ENCODE results near the gene TMEM37.

The TMEM37 gene

DNA sequence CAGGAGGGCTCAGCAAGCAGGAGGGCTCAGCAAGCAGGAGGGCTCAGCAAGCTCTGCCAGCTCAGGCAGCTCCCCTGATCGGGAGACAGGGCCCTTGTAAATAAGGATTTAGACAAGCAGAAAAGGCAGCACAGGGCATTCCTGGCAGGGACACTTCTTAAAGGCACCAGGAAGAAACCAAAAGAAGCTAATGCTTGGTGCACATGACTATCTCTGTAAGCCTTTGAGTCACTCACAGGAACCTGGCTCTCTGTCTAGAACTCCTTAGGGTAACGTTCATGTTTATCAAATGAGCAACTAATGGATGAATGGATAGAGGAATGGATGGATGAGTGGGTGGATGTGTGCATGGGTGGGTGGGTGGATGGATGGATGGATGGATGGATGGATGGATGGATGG, 28.4 kb downstream of the TMEM37 start:
- DNase-seq (ENCODE audit: low read depth), result no peak

DNA sequence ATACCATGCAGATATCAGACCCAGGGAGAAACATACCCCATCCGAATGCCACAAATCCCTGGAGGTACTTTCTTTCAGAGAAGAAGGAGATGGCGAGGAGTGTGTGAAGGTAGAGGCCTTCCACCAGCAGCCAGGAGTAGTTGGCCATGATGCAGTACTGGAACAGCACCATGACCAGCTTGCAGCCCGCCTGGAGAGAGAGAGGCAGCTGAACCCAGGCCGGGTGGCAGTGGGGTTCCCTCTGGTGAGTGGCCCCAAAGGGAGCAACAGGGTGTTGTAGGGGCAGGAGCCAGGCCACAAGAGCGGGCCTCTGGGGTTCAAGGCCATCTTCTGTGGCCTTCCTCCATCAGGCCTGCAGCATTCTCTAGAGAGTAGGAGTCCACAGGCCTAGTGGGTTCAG, 30.2 kb downstream of the TMEM37 start:
- DNase-seq (ENCODE audit: low read depth), result no peak

DNA sequence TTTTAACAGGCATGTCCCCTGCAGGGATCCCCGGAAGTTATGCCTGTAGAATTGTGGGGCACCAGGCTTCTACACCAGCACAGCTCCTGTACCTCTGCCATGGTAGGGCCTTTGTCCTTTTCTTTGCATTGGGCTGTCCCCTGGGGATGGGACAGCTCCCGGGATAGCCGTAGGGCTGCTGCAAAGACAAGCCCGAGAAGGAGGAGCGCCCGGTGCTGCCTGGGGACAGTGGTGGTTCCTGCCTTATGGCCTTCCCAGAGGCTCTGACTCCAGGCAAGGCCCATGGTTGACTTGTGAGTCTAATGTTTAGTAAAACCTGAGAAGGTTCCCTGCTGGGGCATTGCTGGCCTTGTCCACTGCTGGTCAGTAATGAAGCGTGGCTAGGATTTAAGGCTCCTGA, 30.9 kb downstream of the TMEM37 start:
- no peak for DNase-seq (ENCODE audit: low read depth)

DNA sequence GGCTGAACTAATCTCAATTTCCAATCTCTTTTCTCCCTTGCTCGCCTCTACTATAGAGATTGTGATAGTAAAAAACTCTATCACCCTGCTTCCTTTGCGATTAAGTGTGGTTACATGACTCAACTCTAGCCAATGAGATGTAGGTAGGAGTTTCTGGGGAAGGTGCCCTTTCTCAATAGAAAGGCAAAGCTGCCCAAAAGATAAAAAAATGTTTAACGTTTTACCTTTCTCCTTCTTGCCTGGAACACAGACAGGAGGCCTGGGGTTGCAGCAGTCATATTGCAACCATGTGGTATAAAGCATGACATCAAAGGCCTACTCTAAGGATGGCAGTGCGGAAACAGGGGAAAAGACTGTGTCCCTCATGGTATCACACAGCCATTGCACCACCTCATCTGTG, 31.5 kb downstream of the TMEM37 start:
- no peak for DNase-seq (ENCODE audit: low read depth)

- no peak for DNase-seq (ENCODE audit: low read depth)
These were observed 32.3 kb downstream of the TMEM37 start for GRCh38 chr2:119463990-119464389.

DNA sequence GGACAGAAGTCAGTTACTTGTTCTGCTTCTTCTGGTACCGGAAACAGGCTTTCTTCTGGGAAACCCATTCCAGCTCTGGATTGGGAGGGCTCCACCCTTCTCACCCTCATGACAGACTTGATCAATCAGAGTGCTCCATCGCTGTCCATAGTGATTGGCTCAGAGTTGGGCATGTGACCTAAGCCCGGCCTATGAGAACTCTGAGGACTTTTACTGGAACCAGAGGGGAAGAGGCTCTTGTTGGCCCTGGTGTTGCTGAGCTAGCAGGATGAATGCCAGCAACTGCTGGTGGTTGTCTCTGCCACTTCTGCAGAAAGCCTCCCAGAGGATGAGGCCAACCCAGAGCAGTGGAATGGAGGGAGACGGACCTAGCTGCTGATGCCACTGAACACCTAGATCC, 33.3 kb downstream of the TMEM37 start:
- DNase-seq (ENCODE audit: low read depth), result no peak

DNA sequence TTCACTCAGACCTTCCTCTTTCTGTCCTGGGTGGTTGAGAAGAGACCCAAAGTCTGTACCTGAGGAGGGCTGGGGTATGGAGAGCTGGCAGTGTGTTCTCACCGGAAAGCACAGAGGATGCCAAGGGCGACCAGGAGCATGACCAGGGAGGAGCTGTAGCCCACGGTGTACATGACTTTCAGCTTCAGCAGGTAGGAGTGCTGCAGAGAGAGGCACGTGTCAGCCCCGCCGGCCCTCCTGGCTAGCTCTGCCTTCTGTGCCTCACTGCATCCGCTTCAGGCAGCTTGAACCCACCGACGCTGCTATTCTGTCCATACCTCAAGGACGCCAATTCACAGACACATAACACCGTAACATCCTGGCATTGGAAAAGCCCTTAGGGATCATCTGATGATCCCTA, 34.0 kb downstream of the TMEM37 start:
- DNase-seq (ENCODE audit: low read depth), result no peak

DNA sequence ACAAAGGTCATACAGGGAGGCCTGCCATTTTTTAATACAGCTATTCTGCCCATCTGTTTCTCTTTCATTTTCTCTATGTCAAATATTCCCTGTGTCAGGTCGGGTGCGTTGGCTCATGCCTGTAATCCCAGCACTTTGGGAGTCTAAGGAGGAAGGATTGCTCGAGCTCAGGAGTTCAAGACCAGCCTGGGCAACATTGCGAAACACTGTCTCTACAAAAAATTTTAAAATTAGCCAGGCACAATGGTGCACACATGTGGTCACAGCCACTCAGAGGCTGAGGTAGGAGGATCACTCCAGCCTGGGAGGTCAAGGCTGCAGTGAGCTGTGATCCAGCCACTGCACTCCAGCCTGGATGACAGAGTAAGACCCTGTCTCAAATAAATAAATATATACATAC, 34.7 kb downstream of the TMEM37 start:
- no peak for DNase-seq (ENCODE audit: low read depth)

GRCh38 chr2:119468154-119468955, 36.7 kb downstream of the TMEM37 start:
- no peak for DNase-seq (ENCODE audit: low read depth)

DNA sequence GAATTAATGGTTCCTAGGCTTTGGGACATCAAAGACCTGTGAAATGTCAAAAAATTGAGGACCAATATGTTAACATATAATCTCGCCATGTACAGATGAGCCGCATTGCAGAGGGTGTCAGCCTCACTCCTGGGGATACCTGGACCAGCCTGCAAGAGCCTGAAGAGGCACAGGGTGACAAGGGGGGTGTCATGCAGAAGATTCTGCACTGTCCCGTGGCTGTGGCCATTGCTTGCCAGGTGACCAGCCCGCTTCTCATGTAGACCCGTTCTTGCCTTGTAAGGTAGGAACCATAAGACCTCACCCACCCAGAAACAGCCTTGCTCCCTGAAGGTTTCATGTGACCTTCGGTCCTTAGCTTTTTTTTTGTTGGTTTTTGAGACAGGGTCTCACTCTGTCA, 37.5 kb downstream of the TMEM37 start:
- no peak for DNase-seq (ENCODE audit: low read depth)

DNA sequence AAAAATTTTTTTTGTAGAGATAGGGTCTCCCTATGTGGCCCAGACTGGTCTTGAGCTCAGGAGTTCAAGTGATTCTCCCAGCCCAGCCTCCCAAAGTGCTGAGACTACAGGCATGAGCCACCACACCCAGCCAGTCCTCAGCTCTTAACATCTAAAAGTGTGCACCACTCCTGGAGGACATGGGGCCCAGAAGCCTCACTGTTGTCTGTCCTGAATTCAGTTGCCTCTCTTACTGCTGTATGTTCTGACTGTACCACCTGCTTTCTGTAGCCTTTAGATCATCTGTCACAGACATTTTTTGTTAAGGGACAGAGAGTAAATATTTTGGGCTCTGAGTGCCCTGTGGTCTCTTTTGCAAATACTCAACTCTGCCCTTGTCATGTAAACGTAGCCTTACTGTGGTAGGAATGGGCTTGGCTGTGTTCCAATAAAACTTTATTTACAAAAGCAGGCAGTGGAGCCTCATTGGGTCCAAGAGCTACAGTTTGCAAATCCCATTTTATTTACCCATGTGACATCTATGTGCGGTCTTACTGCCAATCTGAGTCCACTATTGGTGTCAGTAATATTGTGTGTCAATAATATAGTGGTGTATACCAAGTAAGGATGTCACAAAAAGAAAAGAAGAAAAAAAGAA, 38.1 kb downstream of the TMEM37 start:
- no peak for DNase-seq (ENCODE audit: low read depth)

- DNase-seq (ENCODE audit: low read depth), result no peak
These were observed 41.1 kb downstream of the TMEM37 start for GRCh38 chr2:119472749-119473148.

GRCh38 chr2:119473621-119474370, 42.1 kb downstream of the TMEM37 start:
- no peak for DNase-seq (ENCODE audit: low read depth)

DNA sequence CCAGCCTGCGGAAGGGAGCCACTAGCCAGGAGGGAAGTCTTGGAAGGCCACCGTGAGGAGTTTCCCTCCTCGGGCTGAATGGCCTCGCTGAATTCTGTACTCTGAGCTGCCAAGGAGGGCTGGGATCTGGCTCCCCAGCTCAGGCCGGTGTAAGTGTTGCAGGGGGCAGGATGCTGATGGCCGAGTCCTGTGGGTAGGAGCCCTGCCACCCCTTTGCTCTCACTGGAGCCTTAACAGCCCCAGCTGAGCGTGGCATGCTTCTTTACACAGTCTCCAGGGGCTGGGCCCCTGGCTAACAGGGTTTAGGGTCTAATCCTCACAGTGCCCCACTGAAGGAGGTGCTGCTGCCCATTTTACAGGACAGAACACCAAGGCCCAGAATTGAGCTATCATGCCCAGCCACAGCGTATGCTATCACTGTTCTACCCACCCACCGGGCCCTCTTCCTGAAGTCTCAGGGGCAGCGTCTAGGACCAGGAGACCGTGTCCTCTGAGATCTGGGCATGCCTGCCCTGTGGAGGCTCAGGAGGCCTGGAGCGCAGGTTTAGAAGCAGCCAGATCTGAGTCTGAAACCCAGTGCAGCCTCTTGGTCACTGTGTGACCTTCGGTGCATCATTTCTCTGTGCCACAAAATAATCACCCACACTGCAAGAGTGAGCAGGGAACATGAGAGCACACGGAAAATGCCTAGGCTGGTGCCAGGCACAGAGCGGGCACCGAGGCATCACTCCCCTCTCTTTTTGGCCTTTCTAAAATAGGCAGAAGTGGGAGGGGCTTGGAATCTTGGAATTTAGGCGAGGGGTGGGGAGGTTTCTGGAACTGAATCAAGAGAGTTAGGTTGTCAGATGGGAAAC, 42.9 kb downstream of the TMEM37 start:
- no peak for DNase-seq (ENCODE audit: low read depth)

GRCh38 chr2:119475225-119475856, 43.7 kb downstream of the TMEM37 start:
- DNase-seq (ENCODE audit: low read depth), result no peak

- DNase-seq (ENCODE audit: low read depth), result no peak
These were observed 44.2 kb downstream of the TMEM37 start for GRCh38 chr2:119475857-119476244.

DNA sequence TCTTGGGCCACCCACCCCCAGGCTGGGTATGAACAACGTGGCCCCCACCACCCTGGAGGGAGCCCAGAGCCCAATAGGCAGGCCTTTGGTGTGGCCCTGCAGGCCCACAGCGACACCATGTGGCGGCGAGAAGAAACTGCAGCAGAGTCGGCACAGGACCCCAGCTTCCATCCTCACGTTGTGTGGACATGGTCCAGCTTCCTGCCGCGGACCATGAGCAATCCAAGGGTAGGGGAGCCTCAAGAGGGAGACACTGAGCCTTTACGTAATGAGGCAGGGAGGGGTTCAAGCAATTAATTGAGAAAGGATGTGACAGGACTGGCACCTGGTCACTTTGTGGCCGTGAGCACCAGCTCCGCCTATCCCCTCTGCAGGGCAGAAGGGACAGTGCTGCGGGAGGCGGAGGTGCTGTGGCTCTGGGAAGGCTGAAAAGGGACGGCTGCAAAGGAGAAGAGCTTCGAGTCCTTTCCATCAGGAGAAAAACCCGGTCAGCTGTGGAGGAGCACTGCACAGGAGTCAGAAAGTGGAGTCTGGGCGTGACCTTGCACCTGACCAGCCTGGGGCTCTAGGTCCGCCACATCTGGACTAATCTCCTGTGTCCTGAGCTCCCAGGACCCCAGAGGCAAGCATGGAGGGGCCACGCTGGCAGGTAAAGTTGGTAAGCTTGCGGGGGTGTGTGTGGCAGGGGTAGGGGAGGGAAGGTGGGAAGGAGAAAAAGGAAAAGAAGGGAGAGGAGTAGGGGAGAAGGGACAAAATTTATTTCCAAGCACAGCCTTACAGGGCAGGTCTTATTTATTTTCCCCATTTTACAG, 44.9 kb downstream of the TMEM37 start:
- DNase-seq (ENCODE audit: low read depth), result no peak

- DNase-seq (ENCODE audit: low read depth), result no peak
These were observed 45.5 kb downstream of the TMEM37 start for GRCh38 chr2:119477113-119477505.

- no peak for DNase-seq (ENCODE audit: low read depth)
These were observed 46.7 kb downstream of the TMEM37 start for GRCh38 chr2:119478188-119478977.

DNA sequence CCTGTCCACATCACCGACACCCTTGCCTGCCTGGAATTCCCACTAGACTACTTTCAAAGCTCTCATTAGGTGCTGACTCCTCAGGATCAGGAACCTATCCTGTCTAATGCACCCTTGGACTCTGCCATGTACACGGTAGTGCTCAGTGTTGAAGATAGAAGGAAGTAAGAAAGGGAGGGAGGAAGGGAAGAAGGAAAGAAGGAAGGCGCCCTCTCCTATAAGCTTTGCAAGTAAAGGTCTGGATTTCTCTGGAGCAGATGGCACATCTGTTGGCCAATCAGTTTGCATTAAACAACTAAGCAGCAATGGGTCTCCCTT, 47.3 kb downstream of the TMEM37 start:
- no peak for DNase-seq (ENCODE audit: low read depth)

All from T follicular helper cell (primary cell).